Gastroesophageal sphincter (tissue), 4 donors: ENCODE measurements around the gene MRFAP1L1. TPM values are rescaled to one million over a fixed set of nuclear protein-coding genes. Genes with fewer than 3 reads are reported as not detected.

Experiments
- ATAC-seq: fragments of 150-250 bp; one replicate; pipeline ENCODE4 v1.9.1; 2016; ENCODE audit warnings: mild to moderate bottlenecking, moderate library complexity
- H3K27ac ChIP-seq, 4 donors: fragments of 200-600 bp; sonication (generic) in 3 of 4; 1 replicate in 3 of 4; 2 replicates in 1 of 4; pipeline ENCODE4 v1.5.1; 2016 to 2019
- H3K27me3 ChIP-seq: fragments of 200-600 bp; sonication (generic); one replicate; pipeline ENCODE4 v1.5.1; 2019
- H3K36me3 ChIP-seq, 2 donors: fragments of 200-600 bp; sonication (generic); one replicate each; pipeline ENCODE4 v1.5.1; 2019; ENCODE audit warnings: control low read depth in 1 of 2
- H3K4me1 ChIP-seq, 3 donors: fragments of 200-600 bp; sonication (generic); 1 replicate in 2 of 3; 2 replicates in 1 of 3; pipeline ENCODE4 v1.5.1; 2016 to 2019; ENCODE audit warnings: control low read depth in 2 of 3
- H3K4me3 ChIP-seq, 2 donors: fragments of 200-600 bp; sonication (generic); one replicate each; pipeline ENCODE4 v1.5.1; 2019; ENCODE audit warnings: mild to moderate bottlenecking in 1 of 2, moderate library complexity in 1 of 2
- H3K9me3 ChIP-seq, 3 donors: fragments of 200-600 bp; sonication (generic); one replicate each; pipeline ENCODE4 v1.5.1; 2017 to 2019; ENCODE audit warnings: control low read depth in 2 of 3
- CTCF ChIP-seq, 4 experiments: fragments of 200-600 bp in 2 of 4; fragments of 450-650 bp in 2 of 4; sonication (generic) in 1 of 4; IDR thresholded peaks; one replicate each; pipeline ENCODE4 v1.5.1; 2017 to 2019; ENCODE audit warnings: antibody characterized with exemption in 4 of 4, mild to moderate bottlenecking in 2 of 4, moderate library complexity in 2 of 4
- EP300 ChIP-seq: sonication (generic); formaldehyde crosslinking; IDR thresholded peaks from one replicate; pipeline ENCODE4 v1.6.1; 2017; ENCODE audit warnings: antibody characterized with exemption, mild to moderate bottlenecking
- POLR2A ChIP-seq, 2 donors: fragments of 450-650 bp; IDR thresholded peaks; one replicate each; pipeline ENCODE4 v1.6.1; 2017; ENCODE audit warnings: antibody characterized with exemption in 2 of 2, mild to moderate bottlenecking in 2 of 2, moderate library complexity in 1 of 2
- POLR2AphosphoS5 ChIP-seq: sonication (generic); formaldehyde crosslinking; IDR thresholded peaks from one replicate; pipeline ENCODE4 v1.6.1; 2017; ENCODE audit warnings: antibody characterized with exemption
- WGBS, 2 donors: methylation state at CpG; one replicate each; pipeline ENCODE4 v1.1.5; 2018; ENCODE audit warnings: low coverage in 1 of 2; 5-methylcytosine and 5-hydroxymethylcytosine counted together
- total RNA-seq, 4 donors: library from RNA; depleted of rRNA; stranded (reverse); fragments of >200 nt; gene quantifications; one replicate each; pipeline ENCODE4 v1.1.0, GENCODE V29; 2016

MRFAP1L1 gene
- total RNA-seq, 4 donors from 2014 or later = 59.2 to 74.1 (median 66.8) TPM

GRCh38 chr4:6668391-6668790 lies 41.3 kb downstream of the MRFAP1L1 start:
- WGBS, 2 donors = 67 to 86% methylated on average over 1 to 11 of the region's 11 CpGs
- H3K27me3 ChIP-seq = peaks cover 5% of the 10 kb centered on the region
- TF ChIP-seq POLR2A (IDR thresholded peaks at IDR 0.05) (no peak), EP300 (no peak), POLR2AphosphoS5 (no peak), CTCF (IDR thresholded peaks at IDR 0.05) (no peak)
- H3K27ac ChIP-seq = no peak overlapping the region
- H3K9me3 ChIP-seq = no peaks in the 10 kb centered on the region
- H3K36me3 ChIP-seq = peaks cover 0 to 30% of the 10 kb centered on the region in 2 donors
- H3K4me1 ChIP-seq = peaks cover 0 to 28% (median 4%) of the 10 kb centered on the region in 3 donors
- ATAC-seq = no peak
- no peak overlapping the region for H3K4me3 ChIP-seq

- Histone ChIP-seq H3K27ac (no peak overlapping the region), H3K27me3 (peaks cover 5% of the 10 kb centered on the region), H3K36me3 (peaks cover 0 to 24% of the 10 kb centered on the region in 2 donors), H3K4me1 (peaks cover 0 to 14% (median 4%) of the 10 kb centered on the region in 3 donors), H3K9me3 (no peaks in the 10 kb centered on the region), H3K4me3 (no peak overlapping the region)
- 91 to 96% methylated on average over 7 to 9 of the region's 9 CpGs for WGBS, 2 donors
- TF ChIP-seq CTCF (IDR thresholded peaks at IDR 0.05) (no peak), POLR2AphosphoS5 (no peak), POLR2A (IDR thresholded peaks at IDR 0.05) (no peak), EP300 (no peak)
- no peak for ATAC-seq
Observed at GRCh38 chr4:6665320-6665654, 44.4 kb downstream of the MRFAP1L1 start.

GRCh38 chr4:6663596-6664393 lies 45.9 kb downstream of the MRFAP1L1 start:
- Histone ChIP-seq H3K4me3 (peak overlapping the region; percentile 3 to 45), H3K9me3 (no peaks in the 10 kb centered on the region), H3K36me3 (peaks cover 0 to 10% of the 10 kb centered on the region in 2 donors), H3K27me3 (peaks cover 5% of the 10 kb centered on the region), H3K27ac (peak overlapping the region in 1 of 4 donors; percentile 51), H3K4me1 (peaks cover 0 to 22% (median 4%) of the 10 kb centered on the region in 3 donors)
- TF ChIP-seq EP300 = no peak
- no peak for TF ChIP-seq POLR2A (IDR thresholded peaks at IDR 0.05)
- no peak for TF ChIP-seq CTCF (IDR thresholded peaks at IDR 0.05)
- TF ChIP-seq POLR2AphosphoS5 = no peak
- peak; percentile 23 for ATAC-seq
- 27 to 50% methylated on average over 5 to 6 of the region's 55 CpGs for WGBS, 2 donors

- WGBS, 2 donors = 87 to 92% methylated on average over 3 of the region's 3 CpGs
Observed at GRCh38 chr4:6662591-6662990, 47.1 kb downstream of the MRFAP1L1 start.

More at GRCh38 chr4:6662591-6662990, 47.1 kb downstream of the MRFAP1L1 start:
- Histone ChIP-seq H3K9me3 (no peaks in the 10 kb centered on the region), H3K27me3 (peaks cover 5% of the 10 kb centered on the region), H3K27ac (no peak overlapping the region), H3K4me3 (no peak overlapping the region), H3K4me1 (peaks cover 0 to 30% (median 4%) of the 10 kb centered on the region in 3 donors), H3K36me3 (no peaks in the 10 kb centered on the region)
- TF ChIP-seq EP300 (no peak), CTCF (IDR thresholded peaks at IDR 0.05) (no peak)
- no peak for ATAC-seq
